Type B pancreatic cell (in vitro differentiated cells): ENCODE measurements around the gene UPF2. TPM values are rescaled to one million over a fixed set of nuclear protein-coding genes. Genes with fewer than 3 reads are reported as not detected.

Experiments used
- DNase-seq: peaks from one replicate; pipeline ENCODE4 v3.0.0; 2021; ENCODE audit warnings: mixed read lengths; ENCODE audit not compliant: unreplicated experiment; ENCODE audit errors: extremely low spot score
- H3K27ac Mint-ChIP-seq: 2 replicates; pipeline ENCODE4 v1.8.0; 2021; ENCODE audit warnings: mild to moderate bottlenecking, mixed read lengths
- H3K27me3 Mint-ChIP-seq: 2 replicates; pipeline ENCODE4 v1.8.0; 2021; ENCODE audit warnings: mixed read lengths
- H3K36me3 Mint-ChIP-seq: 2 replicates; pipeline ENCODE4 v1.8.0; 2021; ENCODE audit warnings: mixed read lengths
- H3K4me1 Mint-ChIP-seq: one replicate; pipeline ENCODE4 v1.8.0; 2021; ENCODE audit warnings: mixed read lengths; ENCODE audit not compliant: unreplicated experiment
- H3K4me3 Mint-ChIP-seq: 2 replicates; pipeline ENCODE4 v1.8.0; 2021; ENCODE audit warnings: mild to moderate bottlenecking, mixed read lengths
- H3K9me3 Mint-ChIP-seq: 2 replicates; pipeline ENCODE4 v1.8.0; 2021; ENCODE audit warnings: mixed read lengths
- total RNA-seq: library from RNA; stranded (reverse); gene quantifications from 2 replicates; pipeline ENCODE4 v1.2.1, GENCODE V29; 2021; ENCODE audit warnings: low replicate concordance
- TF ChIP-seq, protein P1 (sequence below): fragments of 200-600 bp; sonication (generic); conservative IDR thresholded peaks from 2 replicates; pipeline ENCODE4 v1.5.0; 2021; ENCODE audit warnings: antibody characterized with exemption, mild to moderate bottlenecking

UPF2 gene
- total RNA-seq, 1 donor from 2014 or later: 21.8 TPM

DNA sequence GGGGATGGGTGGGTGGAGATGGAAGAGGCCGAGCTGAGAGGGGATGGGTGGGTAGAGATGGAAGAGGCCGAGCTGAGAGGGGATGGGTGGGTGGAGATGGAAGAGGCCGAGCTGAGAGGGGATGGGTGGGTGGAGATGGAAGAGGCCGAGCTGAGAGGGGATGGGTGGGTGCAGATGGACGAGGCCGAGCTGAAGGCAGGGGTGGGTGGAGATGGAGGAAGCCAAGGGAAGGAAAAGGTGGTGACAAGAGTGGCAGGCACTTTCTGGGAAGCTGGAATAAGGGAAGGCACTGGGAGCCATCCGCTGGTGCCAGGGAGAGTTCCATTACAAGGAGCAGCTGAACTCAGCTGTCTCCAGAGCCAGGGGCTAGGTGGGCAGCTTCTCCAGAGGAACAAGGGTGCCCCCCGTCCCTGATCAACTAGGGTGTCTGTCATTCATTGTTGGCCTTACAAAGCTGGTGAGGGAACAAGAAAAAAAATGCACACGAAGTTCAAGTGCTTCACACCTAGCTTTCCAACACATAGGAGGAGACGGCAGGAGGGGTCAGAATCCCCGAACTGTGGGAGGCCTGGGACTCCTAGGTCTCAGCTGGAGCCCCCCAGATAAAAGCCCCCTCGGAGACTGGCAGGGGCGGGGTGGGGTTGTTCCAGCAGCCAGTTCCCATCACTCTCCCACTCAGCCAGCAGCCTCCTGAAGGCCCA lies 157.0 kb downstream of the UPF2 start:
- no peak for DNase-seq
- H3K27ac Mint-ChIP-seq: no peak overlapping the region
- no peaks in the 10 kb centered on the region for H3K27me3 Mint-ChIP-seq
- TF ChIP-seq, protein P1, sequence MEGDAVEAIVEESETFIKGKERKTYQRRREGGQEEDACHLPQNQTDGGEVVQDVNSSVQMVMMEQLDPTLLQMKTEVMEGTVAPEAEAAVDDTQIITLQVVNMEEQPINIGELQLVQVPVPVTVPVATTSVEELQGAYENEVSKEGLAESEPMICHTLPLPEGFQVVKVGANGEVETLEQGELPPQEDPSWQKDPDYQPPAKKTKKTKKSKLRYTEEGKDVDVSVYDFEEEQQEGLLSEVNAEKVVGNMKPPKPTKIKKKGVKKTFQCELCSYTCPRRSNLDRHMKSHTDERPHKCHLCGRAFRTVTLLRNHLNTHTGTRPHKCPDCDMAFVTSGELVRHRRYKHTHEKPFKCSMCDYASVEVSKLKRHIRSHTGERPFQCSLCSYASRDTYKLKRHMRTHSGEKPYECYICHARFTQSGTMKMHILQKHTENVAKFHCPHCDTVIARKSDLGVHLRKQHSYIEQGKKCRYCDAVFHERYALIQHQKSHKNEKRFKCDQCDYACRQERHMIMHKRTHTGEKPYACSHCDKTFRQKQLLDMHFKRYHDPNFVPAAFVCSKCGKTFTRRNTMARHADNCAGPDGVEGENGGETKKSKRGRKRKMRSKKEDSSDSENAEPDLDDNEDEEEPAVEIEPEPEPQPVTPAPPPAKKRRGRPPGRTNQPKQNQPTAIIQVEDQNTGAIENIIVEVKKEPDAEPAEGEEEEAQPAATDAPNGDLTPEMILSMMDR: no peak
- peaks cover 3% of the 10 kb centered on the region for H3K4me1 Mint-ChIP-seq
- H3K36me3 Mint-ChIP-seq: no peaks in the 10 kb centered on the region
- H3K4me3 Mint-ChIP-seq: no peak overlapping the region
- no peaks in the 10 kb centered on the region for H3K9me3 Mint-ChIP-seq

- TF ChIP-seq, protein P1: no peak
- no peaks in the 10 kb centered on the region for H3K9me3 Mint-ChIP-seq
- no peak overlapping the region for H3K4me3 Mint-ChIP-seq
- H3K27ac Mint-ChIP-seq: no peak overlapping the region
- peaks cover 4% of the 10 kb centered on the region for H3K4me1 Mint-ChIP-seq
- no peaks in the 10 kb centered on the region for H3K27me3 Mint-ChIP-seq
- H3K36me3 Mint-ChIP-seq: no peaks in the 10 kb centered on the region
- DNase-seq: no peak
Measured at GRCh38 chr10:11884706-11885423, 157.7 kb downstream of the UPF2 start.

- H3K9me3 Mint-ChIP-seq: no peaks in the 10 kb centered on the region
- DNase-seq: no peak
- TF ChIP-seq, protein P1: no peak
- H3K36me3 Mint-ChIP-seq: no peaks in the 10 kb centered on the region
- peaks cover 4% of the 10 kb centered on the region for H3K4me1 Mint-ChIP-seq
- H3K4me3 Mint-ChIP-seq: no peak overlapping the region
- H3K27ac Mint-ChIP-seq: peak overlapping the region; percentile 87
- H3K27me3 Mint-ChIP-seq: no peaks in the 10 kb centered on the region
Measured at GRCh38 chr10:11882646-11883375, 159.8 kb downstream of the UPF2 start.

GRCh38 chr10:11881477-11882417 lies 160.9 kb downstream of the UPF2 start:
- Mint-ChIP-seq H3K36me3 (no peaks in the 10 kb centered on the region), H3K9me3 (no peaks in the 10 kb centered on the region), H3K27ac (peak overlapping the region; percentile 87), H3K4me3 (peak overlapping the region; percentile 6), H3K4me1 (peaks cover 4% of the 10 kb centered on the region), H3K27me3 (no peaks in the 10 kb centered on the region)
- TF ChIP-seq, protein P1: peak; percentile 30
- DNase-seq: no peak

DNA sequence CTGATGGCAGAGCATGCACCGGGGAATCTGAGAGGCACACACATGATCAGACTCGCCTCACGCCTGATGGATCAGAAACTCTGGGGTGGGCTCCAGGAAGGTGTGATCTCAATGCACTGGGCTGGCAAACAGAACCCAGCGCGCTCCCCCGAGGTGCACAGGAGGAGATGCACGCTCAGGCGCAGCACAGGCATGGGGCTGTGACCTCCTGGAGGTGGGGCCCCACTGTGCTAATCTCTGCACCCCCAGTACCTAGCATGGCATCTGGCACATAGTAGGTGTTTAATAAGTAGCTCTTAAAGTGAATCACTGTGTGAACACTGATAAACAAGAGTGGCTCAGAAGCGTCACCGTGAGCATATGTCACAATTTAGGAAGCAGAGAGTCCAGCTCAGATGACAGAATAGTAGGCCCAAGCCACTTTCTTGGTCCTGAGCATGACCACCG lies 161.6 kb downstream of the UPF2 start:
- no peak overlapping the region for H3K27ac Mint-ChIP-seq
- no peak overlapping the region for H3K4me3 Mint-ChIP-seq
- no peaks in the 10 kb centered on the region for H3K9me3 Mint-ChIP-seq
- H3K4me1 Mint-ChIP-seq: peaks cover 9% of the 10 kb centered on the region
- no peak for DNase-seq
- TF ChIP-seq, protein P1: no peak
- no peaks in the 10 kb centered on the region for H3K27me3 Mint-ChIP-seq
- no peaks in the 10 kb centered on the region for H3K36me3 Mint-ChIP-seq
